HuH-7 (cell line): ENCODE measurements around the gene PACRG.
"Not testable (repeated sequence)": the region's sequence is repeated elsewhere in the genome, so short reads cannot be mapped to it uniquely, and the experiment has no call there.

Experiments
- DNase-seq: peaks from one replicate; pipeline ENCODE4 v3.0.0; 2011; ENCODE audit warnings: low spot score

Gene PACRG

GRCh38 chr6:162943369-162943768, 215.6 kb downstream of the PACRG start:
- no peak for DNase-seq

- no peak for DNase-seq
These were observed 223.5 kb downstream of the PACRG start for GRCh38 chr6:162951164-162951743.

- no peak for DNase-seq
These were observed 224.6 kb downstream of the PACRG start for GRCh38 chr6:162952423-162952822.

- DNase-seq, result no peak
These were observed 229.3 kb downstream of the PACRG start for GRCh38 chr6:162957062-162957461.

- no peak for DNase-seq
These were observed 233.1 kb downstream of the PACRG start for GRCh38 chr6:162960679-162961457.

GRCh38 chr6:162962093-162962492, 234.3 kb downstream of the PACRG start:
- DNase-seq, result no peak

- no peak for DNase-seq
These were observed 236.1 kb downstream of the PACRG start for GRCh38 chr6:162963861-162964260.

- DNase-seq, result no peak
These were observed 236.8 kb downstream of the PACRG start for GRCh38 chr6:162964488-162965140.

- DNase-seq, result no peak
These were observed 237.6 kb downstream of the PACRG start for GRCh38 chr6:162965366-162965765.

GRCh38 chr6:162970246-162970645, 242.5 kb downstream of the PACRG start:
- DNase-seq, result no peak

GRCh38 chr6:162971356-162971755, 243.6 kb downstream of the PACRG start:
- DNase-seq, result no peak

- no peak for DNase-seq
These were observed 245.5 kb downstream of the PACRG start for GRCh38 chr6:162973151-162973872.

GRCh38 chr6:162973980-162974379, 246.2 kb downstream of the PACRG start:
- DNase-seq, result no peak

- DNase-seq, result no peak
These were observed 246.9 kb downstream of the PACRG start for GRCh38 chr6:162974685-162975084.

GRCh38 chr6:162976141-162976540, 248.4 kb downstream of the PACRG start:
- DNase-seq, result no peak

GRCh38 chr6:162983234-162983633, 255.5 kb downstream of the PACRG start:
- DNase-seq, result not testable (repeated sequence)

- no peak for DNase-seq
These were observed 271.0 kb downstream of the PACRG start for GRCh38 chr6:162998777-162999176.

- no peak for DNase-seq
These were observed 272.0 kb downstream of the PACRG start for GRCh38 chr6:162999575-163000285.

- DNase-seq, result no peak
These were observed 273.6 kb downstream of the PACRG start for GRCh38 chr6:163001330-163001729.

- DNase-seq, result no peak
These were observed 280.4 kb downstream of the PACRG start for GRCh38 chr6:163008186-163008585.

GRCh38 chr6:163008626-163009025, 280.9 kb downstream of the PACRG start:
- no peak for DNase-seq

GRCh38 chr6:163010145-163010544, 282.4 kb downstream of the PACRG start:
- no peak for DNase-seq
